ENCODE measurements around the gene PHF24. TPM values are rescaled to one million over a fixed set of nuclear protein-coding genes. Genes with fewer than 3 reads are reported as not detected.
A peak's percentile ranks its signal among the peaks of the same experiment; 100 is the strongest.
"Not testable (repeated sequence)": the region's sequence is repeated elsewhere in the genome, so short reads cannot be mapped to it uniquely, and the experiment has no call there.

PHF24 gene
- under 1 TPM; 0.04 to 0.07 TPM for polyA plus RNA-seq

- Histone ChIP-seq H3K27ac (ENCODE audit: low read depth in 2 of 2, low read length in 1 of 2) (no peak within 1 kb of the TSS), H3K27me3 (ENCODE audit: control insufficient read depth in 1 of 2, insufficient read depth in 2 of 2, low read length in 2 of 2) (peaks cover 0 to 9% of the 10 kb centered on the region in 2 donors), H3K4me3 (ENCODE audit: low read depth in 1 of 2, low read length in 2 of 2) (peak within 1 kb of the TSS; percentile 27 to 59), H3K36me3 (ENCODE audit: control insufficient read depth in 2 of 2, insufficient read depth in 2 of 2, low read length in 1 of 2) (no peaks in the 10 kb centered on the region), H3K9me3 (ENCODE audit: control insufficient read depth in 2 of 2, insufficient read depth in 1 of 2, low read depth in 1 of 2, low read length in 1 of 2) (no peaks in the 10 kb centered on the region), H3K4me1 (ENCODE audit: control insufficient read depth in 2 of 2, insufficient read depth in 2 of 2, low read length in 1 of 2) (peaks cover 0 to 3% of the 10 kb centered on the region in 2 donors)
- 2% methylated on average over 61 to 116 of the region's 116 CpGs for WGBS, 2 donors
These were observed at the start of gene PHF24 for GRCh38 chr9:34957492-34958410. Gene PHF24 (plus strand): TSS chr9:34958285. CDS start chr9:34971299, 13,014 bp downstream.

DNA sequence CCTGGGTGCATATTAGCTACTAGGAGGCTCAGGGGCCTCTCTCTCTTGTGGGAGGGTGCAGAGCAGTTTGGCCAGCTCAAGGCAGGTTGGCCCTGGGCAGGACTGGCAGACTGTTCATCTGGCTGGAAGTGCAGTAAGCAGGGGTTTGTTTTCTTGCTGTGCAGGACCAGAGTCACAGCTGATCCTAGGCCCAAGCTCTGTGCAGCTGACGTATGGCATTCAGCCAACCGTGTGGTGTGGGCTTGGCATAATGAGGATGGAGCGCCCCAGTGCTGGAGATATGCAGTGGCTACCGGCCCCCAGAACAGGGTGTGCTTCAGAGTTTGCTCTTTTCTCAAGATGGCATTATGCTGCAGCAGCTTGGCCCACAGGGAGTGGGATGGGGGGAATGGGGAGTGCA, 31.0 kb upstream of the PHF24 start:
- 81 to 82% methylated on average over 4 of the region's 4 CpGs for WGBS, 2 donors
- Histone ChIP-seq H3K27me3 (ENCODE audit: control insufficient read depth in 1 of 2, insufficient read depth in 2 of 2, low read length in 2 of 2) (no peaks in the 10 kb centered on the region), H3K36me3 (ENCODE audit: control insufficient read depth in 2 of 2, insufficient read depth in 2 of 2, low read length in 1 of 2) (no peaks in the 10 kb centered on the region), H3K27ac (ENCODE audit: low read depth in 2 of 2, low read length in 1 of 2) (no peak overlapping the region), H3K4me3 (ENCODE audit: low read depth in 1 of 2, low read length in 2 of 2) (no peak overlapping the region), H3K4me1 (ENCODE audit: control insufficient read depth in 2 of 2, insufficient read depth in 2 of 2, low read length in 1 of 2) (no peaks in the 10 kb centered on the region), H3K9me3 (ENCODE audit: control insufficient read depth in 2 of 2, insufficient read depth in 1 of 2, low read depth in 1 of 2, low read length in 1 of 2) (peaks cover 0 to 3% of the 10 kb centered on the region in 2 donors)

- H3K4me3 ChIP-seq (ENCODE audit: low read depth in 1 of 2, low read length in 2 of 2), result no peak overlapping the region
- no peaks in the 10 kb centered on the region for H3K4me1 ChIP-seq (ENCODE audit: control insufficient read depth in 2 of 2, insufficient read depth in 2 of 2, low read length in 1 of 2)
- H3K36me3 ChIP-seq (ENCODE audit: control insufficient read depth in 2 of 2, insufficient read depth in 2 of 2, low read length in 1 of 2), result no peaks in the 10 kb centered on the region
- H3K27ac ChIP-seq (ENCODE audit: low read depth in 2 of 2, low read length in 1 of 2), result no peak overlapping the region
- H3K27me3 ChIP-seq (ENCODE audit: control insufficient read depth in 1 of 2, insufficient read depth in 2 of 2, low read length in 2 of 2), result no peaks in the 10 kb centered on the region
- WGBS, 2 donors, result 88% methylated on average over 1 of the region's 1 CpG
- peaks cover 0 to 3% of the 10 kb centered on the region in 2 donors for H3K9me3 ChIP-seq (ENCODE audit: control insufficient read depth in 2 of 2, insufficient read depth in 1 of 2, low read depth in 1 of 2, low read length in 1 of 2)
These were observed 29.2 kb upstream of the PHF24 start for GRCh38 chr9:34928921-34929320.

GRCh38 chr9:34929506-34930102, 28.5 kb upstream of the PHF24 start:
- no peaks in the 10 kb centered on the region for H3K36me3 ChIP-seq (ENCODE audit: control insufficient read depth in 2 of 2, insufficient read depth in 2 of 2, low read length in 1 of 2)
- H3K4me3 ChIP-seq (ENCODE audit: low read depth in 1 of 2, low read length in 2 of 2), result no peak overlapping the region
- no peaks in the 10 kb centered on the region for H3K4me1 ChIP-seq (ENCODE audit: control insufficient read depth in 2 of 2, insufficient read depth in 2 of 2, low read length in 1 of 2)
- peaks cover 0 to 3% of the 10 kb centered on the region in 2 donors for H3K9me3 ChIP-seq (ENCODE audit: control insufficient read depth in 2 of 2, insufficient read depth in 1 of 2, low read depth in 1 of 2, low read length in 1 of 2)
- WGBS, 2 donors, result 28 to 30% methylated on average over 7 of the region's 7 CpGs
- no peaks in the 10 kb centered on the region for H3K27me3 ChIP-seq (ENCODE audit: control insufficient read depth in 1 of 2, insufficient read depth in 2 of 2, low read length in 2 of 2)
- no peak overlapping the region for H3K27ac ChIP-seq (ENCODE audit: low read depth in 2 of 2, low read length in 1 of 2)

- not testable (repeated sequence) for H3K36me3 ChIP-seq (ENCODE audit: control insufficient read depth in 2 of 2, insufficient read depth in 2 of 2, low read length in 1 of 2); H3K9me3 ChIP-seq (ENCODE audit: control insufficient read depth in 2 of 2, insufficient read depth in 1 of 2, low read depth in 1 of 2, low read length in 1 of 2); H3K4me1 ChIP-seq (ENCODE audit: control insufficient read depth in 2 of 2, insufficient read depth in 2 of 2, low read length in 1 of 2); H3K27me3 ChIP-seq (ENCODE audit: control insufficient read depth in 1 of 2, insufficient read depth in 2 of 2, low read length in 2 of 2); H3K4me3 ChIP-seq (ENCODE audit: low read depth in 1 of 2, low read length in 2 of 2); H3K27ac ChIP-seq (ENCODE audit: low read depth in 2 of 2, low read length in 1 of 2)
These were observed 18.1 kb upstream of the PHF24 start for GRCh38 chr9:34939989-34940388.

DNA sequence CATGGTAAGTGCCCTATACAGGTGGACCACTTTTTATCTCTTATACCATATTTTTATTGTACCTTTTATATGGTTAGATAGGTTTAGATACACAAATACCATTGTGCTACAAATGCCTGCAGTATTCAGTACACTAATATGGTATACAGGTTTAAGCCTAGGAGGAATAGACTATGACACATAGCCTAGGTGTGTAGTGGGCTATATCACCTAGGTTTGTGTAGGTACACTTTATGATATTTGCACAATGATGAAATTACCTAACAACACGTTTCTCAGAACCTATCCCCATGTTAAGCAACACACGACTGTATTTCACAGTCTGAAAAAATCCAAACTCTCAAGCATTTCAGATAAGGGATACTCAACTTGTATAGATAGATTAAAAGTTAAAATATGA, 9.6 kb upstream of the PHF24 start:
- no peaks in the 10 kb centered on the region for H3K4me1 ChIP-seq (ENCODE audit: control insufficient read depth in 2 of 2, insufficient read depth in 2 of 2, low read length in 1 of 2)
- H3K9me3 ChIP-seq (ENCODE audit: control insufficient read depth in 2 of 2, insufficient read depth in 1 of 2, low read depth in 1 of 2, low read length in 1 of 2), result no peaks in the 10 kb centered on the region
- H3K4me3 ChIP-seq (ENCODE audit: low read depth in 1 of 2, low read length in 2 of 2), result no peak overlapping the region
- H3K36me3 ChIP-seq (ENCODE audit: control insufficient read depth in 2 of 2, insufficient read depth in 2 of 2, low read length in 1 of 2), result no peaks in the 10 kb centered on the region
- no peak overlapping the region for H3K27ac ChIP-seq (ENCODE audit: low read depth in 2 of 2, low read length in 1 of 2)
- no peaks in the 10 kb centered on the region for H3K27me3 ChIP-seq (ENCODE audit: control insufficient read depth in 1 of 2, insufficient read depth in 2 of 2, low read length in 2 of 2)
- WGBS, 2 donors, result 78 to 82% methylated on average over 2 of the region's 2 CpGs

- no peaks in the 10 kb centered on the region for H3K9me3 ChIP-seq (ENCODE audit: control insufficient read depth in 2 of 2, insufficient read depth in 1 of 2, low read depth in 1 of 2, low read length in 1 of 2)
- no peak overlapping the region for H3K27ac ChIP-seq (ENCODE audit: low read depth in 2 of 2, low read length in 1 of 2)
- WGBS, 2 donors, result 88 to 93% methylated on average over 2 of the region's 2 CpGs
- H3K4me3 ChIP-seq (ENCODE audit: low read depth in 1 of 2, low read length in 2 of 2), result no peak overlapping the region
- peaks cover 0 to 6% of the 10 kb centered on the region in 2 donors for H3K27me3 ChIP-seq (ENCODE audit: control insufficient read depth in 1 of 2, insufficient read depth in 2 of 2, low read length in 2 of 2)
- H3K4me1 ChIP-seq (ENCODE audit: control insufficient read depth in 2 of 2, insufficient read depth in 2 of 2, low read length in 1 of 2), result peaks cover 0 to 3% of the 10 kb centered on the region in 2 donors
- no peaks in the 10 kb centered on the region for H3K36me3 ChIP-seq (ENCODE audit: control insufficient read depth in 2 of 2, insufficient read depth in 2 of 2, low read length in 1 of 2)
These were observed 3.9 kb upstream of the PHF24 start for GRCh38 chr9:34954225-34954624.

- not testable (repeated sequence) for H3K27ac ChIP-seq (ENCODE audit: low read depth in 2 of 2, low read length in 1 of 2); H3K27me3 ChIP-seq (ENCODE audit: control insufficient read depth in 1 of 2, insufficient read depth in 2 of 2, low read length in 2 of 2); H3K4me3 ChIP-seq (ENCODE audit: low read depth in 1 of 2, low read length in 2 of 2); H3K9me3 ChIP-seq (ENCODE audit: control insufficient read depth in 2 of 2, insufficient read depth in 1 of 2, low read depth in 1 of 2, low read length in 1 of 2); H3K36me3 ChIP-seq (ENCODE audit: control insufficient read depth in 2 of 2, insufficient read depth in 2 of 2, low read length in 1 of 2); H3K4me1 ChIP-seq (ENCODE audit: control insufficient read depth in 2 of 2, insufficient read depth in 2 of 2, low read length in 1 of 2)
- 87 to 90% methylated on average over 7 of the region's 7 CpGs for WGBS, 2 donors
These were observed 2.0 kb upstream of the PHF24 start for GRCh38 chr9:34956066-34956465.

GRCh38 chr9:34956648-34957047, 1.4 kb upstream of the PHF24 start:
- H3K27ac ChIP-seq (ENCODE audit: low read depth in 2 of 2, low read length in 1 of 2), result no peak overlapping the region
- 80 to 81% methylated on average over 4 of the region's 4 CpGs for WGBS, 2 donors
- peaks cover 0 to 3% of the 10 kb centered on the region in 2 donors for H3K4me1 ChIP-seq (ENCODE audit: control insufficient read depth in 2 of 2, insufficient read depth in 2 of 2, low read length in 1 of 2)
- no peak overlapping the region for H3K4me3 ChIP-seq (ENCODE audit: low read depth in 1 of 2, low read length in 2 of 2)
- H3K9me3 ChIP-seq (ENCODE audit: control insufficient read depth in 2 of 2, insufficient read depth in 1 of 2, low read depth in 1 of 2, low read length in 1 of 2), result no peaks in the 10 kb centered on the region
- H3K27me3 ChIP-seq (ENCODE audit: control insufficient read depth in 1 of 2, insufficient read depth in 2 of 2, low read length in 2 of 2), result peaks cover 0 to 9% of the 10 kb centered on the region in 2 donors
- no peaks in the 10 kb centered on the region for H3K36me3 ChIP-seq (ENCODE audit: control insufficient read depth in 2 of 2, insufficient read depth in 2 of 2, low read length in 1 of 2)
